HPDE6-E6E7 (cell line): Measurements from ENCODE around the gene EIF4G3.

ENCODE experiments used
- DNase-seq: peaks from one replicate; pipeline ENCODE4 v3.0.0; 2011; ENCODE audit warnings: missing footprints; ENCODE audit errors: extremely low spot score

EIF4G3 gene

GRCh38 chr1:20996554-20996953 lies 180.1 kb downstream of the EIF4G3 start:
- DNase-seq = no peak

DNA sequence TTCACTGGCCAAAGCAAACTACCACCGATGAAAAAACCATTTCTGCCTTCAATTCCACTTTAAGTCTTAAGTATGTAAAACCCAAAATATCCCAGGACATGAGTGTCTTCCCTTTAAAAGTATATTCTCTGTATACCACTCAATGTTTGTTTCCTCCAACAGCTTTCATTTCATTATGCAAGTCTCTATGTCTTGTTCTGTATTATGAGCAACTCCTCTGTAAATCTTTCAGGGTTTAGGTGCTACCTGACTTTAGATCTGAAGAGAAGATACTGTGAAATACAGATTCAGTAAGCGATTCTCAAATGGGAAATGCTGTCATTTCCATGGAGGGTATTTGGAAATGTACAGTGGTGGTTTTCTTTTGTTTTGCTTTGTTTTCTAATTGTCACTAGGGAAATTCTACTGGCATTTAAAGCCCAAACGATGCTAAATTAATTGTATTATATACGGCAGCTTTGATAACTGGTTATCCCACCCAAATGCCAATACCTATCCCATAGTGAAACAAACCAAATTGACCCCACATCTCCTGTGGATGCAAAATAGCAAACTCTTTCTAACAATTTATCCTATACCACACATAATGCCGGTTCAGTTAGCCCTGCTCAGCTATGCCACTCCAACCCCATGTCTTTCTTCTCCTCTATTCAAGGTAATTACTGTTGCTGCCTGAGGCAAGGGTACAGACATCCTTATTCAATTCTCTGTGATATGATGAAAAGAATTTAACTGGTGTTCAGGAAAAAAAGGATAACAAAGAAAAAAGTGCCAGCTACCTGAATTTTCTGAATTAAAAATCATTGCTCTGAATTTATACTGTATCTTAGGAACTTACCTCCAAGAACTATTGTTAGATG lies 182.8 kb downstream of the EIF4G3 start:
- DNase-seq = no peak

DNA sequence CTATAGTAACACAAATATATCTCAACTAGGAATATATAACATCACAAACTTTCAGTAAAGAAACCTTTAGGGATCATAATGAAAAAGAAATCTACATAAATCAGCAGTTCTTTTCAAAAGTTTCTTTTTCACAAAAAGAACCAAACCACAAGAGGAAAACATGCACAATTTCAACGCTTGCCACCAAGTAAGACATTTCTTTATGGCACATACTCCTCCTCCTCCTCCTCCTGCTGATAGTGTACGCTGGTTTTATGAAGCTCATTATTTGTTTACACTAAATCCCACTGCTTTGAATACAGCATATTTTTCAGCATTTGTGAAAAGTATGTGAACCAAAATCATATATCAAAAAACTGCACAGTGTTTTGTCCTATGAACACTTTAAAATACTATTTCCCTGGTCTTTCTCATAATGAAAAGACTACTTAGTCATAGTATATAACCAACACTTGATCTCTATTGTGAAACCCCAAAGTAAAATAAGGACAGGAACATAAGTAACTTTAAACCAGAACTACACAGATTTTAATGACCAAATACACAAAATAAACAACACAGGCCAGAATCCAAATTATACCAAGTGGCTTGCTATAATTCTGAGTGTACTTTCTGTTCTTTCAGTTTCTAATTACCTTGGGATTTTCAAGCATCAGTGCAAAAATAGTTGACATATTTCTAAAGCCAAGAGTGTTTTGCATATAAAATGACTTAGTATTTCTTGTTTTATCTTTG lies 184.2 kb downstream of the EIF4G3 start:
- no peak for DNase-seq

DNA sequence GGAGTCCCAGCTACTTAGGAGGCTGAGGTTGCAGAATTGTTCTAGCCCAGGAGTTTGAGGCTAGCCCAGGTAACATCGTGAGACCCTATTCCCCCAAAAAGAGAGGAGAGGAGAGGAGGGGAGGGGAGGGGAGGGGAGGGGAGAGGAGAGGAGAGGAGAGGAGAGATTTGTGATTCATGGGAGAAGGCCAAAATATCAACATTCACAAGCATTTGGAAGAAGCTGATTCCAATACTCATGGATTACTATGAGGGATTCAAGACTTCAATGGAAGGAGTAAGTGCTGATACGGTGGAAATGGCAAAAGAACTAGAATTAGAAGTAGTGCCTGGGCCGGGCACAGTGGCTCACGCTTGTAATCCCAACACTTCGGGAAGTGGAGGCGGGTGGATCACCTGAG lies 187.8 kb downstream of the EIF4G3 start:
- no peak for DNase-seq

DNA sequence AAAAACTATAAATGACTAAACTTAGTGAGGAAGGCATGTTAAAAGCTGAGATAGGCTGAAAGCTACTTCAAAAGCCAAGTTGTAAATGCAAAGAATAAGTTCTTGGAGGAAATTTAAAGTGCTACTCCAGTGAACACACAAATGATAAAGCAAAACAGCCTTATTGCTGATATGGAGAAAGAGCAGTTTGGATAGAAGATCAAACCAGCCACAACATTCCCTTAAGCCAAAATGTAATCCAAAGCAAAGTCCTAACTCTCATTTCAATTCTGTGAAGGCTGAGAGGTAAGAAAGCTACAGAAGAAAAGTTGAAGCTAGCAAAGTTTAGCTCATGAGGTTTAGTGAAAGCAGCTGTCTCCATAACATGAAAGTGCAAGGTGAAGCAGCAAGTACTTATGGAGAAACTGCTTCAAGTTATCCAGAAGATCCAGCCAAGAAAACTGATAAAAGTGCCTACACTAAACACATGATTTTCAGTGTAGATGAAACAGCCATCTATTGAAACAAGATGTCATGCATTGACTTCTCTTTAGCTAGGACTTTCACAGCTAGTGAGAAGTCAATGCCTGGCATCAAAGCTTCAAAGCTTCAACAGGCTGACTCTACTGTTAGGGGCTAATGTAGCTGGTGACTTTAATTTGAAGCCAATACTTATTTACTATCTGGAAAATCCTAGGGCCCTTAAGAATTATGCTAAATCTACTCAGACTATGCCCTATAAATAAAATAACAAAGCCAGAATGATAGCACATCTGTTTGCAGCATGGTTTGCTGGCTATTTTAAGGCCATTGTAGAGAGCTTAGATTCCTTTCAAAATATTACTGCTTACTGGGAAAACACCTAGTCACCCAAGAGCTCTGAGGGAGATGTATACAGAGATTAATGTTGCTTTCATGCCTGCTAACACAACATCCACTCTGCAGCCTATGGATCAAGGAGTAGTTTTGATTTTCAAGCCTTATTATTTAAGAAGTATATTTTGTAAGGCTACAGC lies 188.6 kb downstream of the EIF4G3 start:
- DNase-seq = no peak

DNA sequence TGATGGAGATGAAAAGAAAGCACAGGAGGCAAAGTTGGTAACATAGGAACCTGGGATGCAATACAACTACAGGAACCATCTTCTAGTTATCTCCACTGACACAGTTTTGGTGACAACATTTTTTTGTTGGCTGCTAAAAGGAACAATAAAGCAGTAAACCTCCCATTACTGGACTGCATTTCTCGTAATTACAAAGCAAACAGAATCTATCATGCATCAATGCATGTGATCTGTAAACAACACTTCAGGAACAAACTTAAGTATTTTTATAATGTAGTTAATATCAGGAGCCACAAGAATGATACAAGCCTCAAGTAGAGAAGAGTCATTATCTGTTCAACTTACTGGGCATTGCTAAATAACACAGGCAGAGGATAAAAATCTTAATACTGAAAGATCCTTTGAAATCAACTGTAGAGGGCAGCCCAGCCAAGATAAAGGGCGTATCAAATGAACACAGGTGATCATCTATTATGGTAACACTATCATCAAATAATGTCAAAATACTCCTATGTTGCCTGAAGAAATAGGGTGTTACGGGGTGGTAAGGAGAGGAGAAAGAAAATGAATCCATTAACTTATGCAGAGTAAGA lies 193.3 kb downstream of the EIF4G3 start:
- DNase-seq = no peak

GRCh38 chr1:20982316-20982715 lies 194.4 kb downstream of the EIF4G3 start:
- DNase-seq = no peak

GRCh38 chr1:20981915-20982314 lies 194.8 kb downstream of the EIF4G3 start:
- DNase-seq = no peak

DNA sequence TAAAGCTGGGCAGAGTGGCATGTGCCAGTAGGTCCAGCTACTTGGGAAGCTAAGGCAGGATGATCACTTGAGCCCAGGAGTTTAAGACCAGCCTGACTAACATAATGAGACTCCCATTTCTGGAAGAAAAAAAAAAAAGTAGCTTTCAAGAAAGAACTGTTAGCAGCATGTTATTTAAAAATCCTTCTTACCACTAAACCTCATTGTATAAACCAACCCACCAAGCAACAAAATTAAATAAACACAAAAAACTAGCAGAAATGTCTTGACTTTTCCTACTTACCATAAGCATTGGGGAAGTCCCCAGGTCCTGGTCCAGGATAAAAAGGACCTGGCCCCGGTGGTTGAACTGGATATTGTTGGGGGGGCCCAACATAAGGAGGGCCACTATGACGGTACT lies 196.6 kb downstream of the EIF4G3 start:
- DNase-seq = no peak

- DNase-seq = no peak
Observed at GRCh38 chr1:20978413-20978812, 198.3 kb downstream of the EIF4G3 start.

DNA sequence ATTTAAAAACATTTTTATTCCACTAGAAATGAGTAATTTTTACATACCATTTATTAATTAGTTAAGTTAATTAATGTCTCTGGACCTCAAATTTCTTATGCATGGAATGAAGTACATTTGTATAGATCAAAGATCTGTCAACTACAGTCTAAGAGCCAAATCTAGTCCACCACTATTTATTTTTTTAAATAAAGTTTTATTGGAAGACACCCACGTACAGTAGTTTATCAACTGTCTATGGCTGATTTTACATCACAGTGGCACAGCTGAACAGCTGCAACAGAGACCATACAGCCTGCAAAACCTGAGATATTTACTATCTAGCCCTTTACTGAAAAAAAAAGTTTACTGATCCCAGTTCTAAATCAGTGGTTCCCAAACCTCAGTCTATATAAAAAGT lies 201.0 kb downstream of the EIF4G3 start:
- DNase-seq = no peak

- DNase-seq = no peak
Observed at GRCh38 chr1:20974951-20975350, 201.7 kb downstream of the EIF4G3 start.

DNA sequence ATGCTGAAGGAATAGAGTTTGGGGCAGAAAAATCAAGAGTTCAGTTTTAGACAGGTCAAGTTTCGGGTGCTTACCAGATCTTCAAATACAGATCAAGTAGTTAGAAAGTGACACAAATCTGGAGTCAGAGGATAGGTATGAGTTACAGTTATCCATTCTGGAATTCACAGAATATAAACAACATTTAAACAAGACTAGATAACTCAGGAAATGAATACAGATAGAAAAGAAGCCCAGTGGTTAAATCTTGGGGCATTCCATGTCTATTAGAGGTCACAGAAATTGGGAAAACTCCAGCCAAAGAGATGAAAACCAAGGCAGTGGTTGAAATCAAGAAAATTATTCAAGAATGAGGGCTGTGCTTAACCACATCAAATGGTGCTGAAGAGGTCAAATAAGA lies 202.6 kb downstream of the EIF4G3 start:
- no peak for DNase-seq

- no peak for DNase-seq
Observed at GRCh38 chr1:20972855-20973254, 203.8 kb downstream of the EIF4G3 start.

GRCh38 chr1:20964540-20965484 lies 211.9 kb downstream of the EIF4G3 start:
- DNase-seq = no peak

DNA sequence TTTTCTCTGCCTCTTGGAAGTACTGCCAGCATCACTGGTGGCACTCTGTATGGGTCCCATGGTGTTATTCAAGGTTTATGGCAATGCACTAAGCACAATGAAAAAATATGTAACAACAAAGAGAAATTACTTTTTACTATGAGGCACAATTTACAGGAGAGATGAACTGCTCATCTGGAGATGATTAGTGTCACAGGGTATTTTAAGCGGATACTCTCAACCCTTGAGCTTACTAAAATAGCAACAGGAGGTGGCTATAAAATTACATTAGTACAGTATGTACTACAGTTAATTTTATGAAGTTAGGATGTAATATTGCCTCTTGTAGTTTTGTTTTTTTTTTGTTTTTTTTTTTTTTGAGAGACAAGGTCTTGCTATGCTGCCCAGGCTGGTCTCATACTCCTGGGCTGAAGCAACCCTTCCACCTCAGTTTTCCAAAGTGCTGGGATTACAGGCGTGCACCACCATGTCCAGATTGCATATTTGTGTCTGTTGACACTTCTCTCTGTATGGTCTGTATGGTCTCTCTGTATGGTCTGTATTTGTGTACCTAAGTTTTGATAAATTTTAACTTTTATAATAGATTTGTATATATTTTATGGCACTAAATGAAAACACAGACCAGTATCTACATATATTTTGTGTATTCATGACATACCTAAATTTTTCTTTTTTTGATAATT lies 214.0 kb downstream of the EIF4G3 start:
- DNase-seq = no peak

GRCh38 chr1:20958430-20958829 lies 218.3 kb downstream of the EIF4G3 start:
- no peak for DNase-seq

GRCh38 chr1:20956272-20956671 lies 220.4 kb downstream of the EIF4G3 start:
- DNase-seq = no peak

DNA sequence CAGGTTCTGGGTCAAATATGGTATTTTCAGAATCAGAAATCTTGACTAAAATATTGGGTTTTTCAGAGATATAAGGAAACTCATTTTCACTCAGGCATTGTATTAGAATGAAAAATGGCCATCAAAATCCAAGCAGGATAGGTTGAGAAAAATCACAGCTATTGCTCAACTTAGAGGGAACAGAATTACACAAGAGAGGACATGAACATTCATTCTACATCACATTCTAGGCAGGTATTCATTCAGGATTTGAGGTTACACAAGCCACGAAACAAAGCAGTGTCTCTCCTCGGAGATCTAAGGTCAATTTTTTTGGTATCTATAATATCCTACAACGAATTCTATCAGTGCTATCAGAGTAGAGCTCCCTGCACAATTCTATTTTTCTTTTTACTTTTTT lies 226.0 kb downstream of the EIF4G3 start:
- DNase-seq = no peak
